NB4 (cell line): ENCODE results near the gene PCGF3.
A peak's percentile ranks its signal among the peaks of the same experiment; 100 is the strongest.
"Not testable (repeated sequence)": the region's sequence is repeated elsewhere in the genome, so short reads cannot be mapped to it uniquely, and the experiment has no call there.

ENCODE experiments used
- DNase-seq: peaks from one replicate; pipeline ENCODE4 v3.0.0; 2010; ENCODE audit warnings: low read depth
- H3K4me3 ChIP-seq: one replicate; pipeline ENCODE4 v1.5.1; 2011; ENCODE audit warnings: mild to moderate bottlenecking, low read depth, low read length, moderate library complexity
- CTCF ChIP-seq: IDR thresholded peaks from one replicate; pipeline ENCODE4 v1.5.1; 2012; ENCODE audit warnings: low read depth, low read length
- MAX ChIP-seq: IDR thresholded peaks from 2 replicates; pipeline ENCODE4 v1.6.1; 2011; ENCODE audit warnings: low read depth, low read length
- MYC ChIP-seq: IDR thresholded peaks from 2 replicates; pipeline ENCODE4 v1.6.1; 2011; ENCODE audit warnings: low read depth, low read length
- POLR2A ChIP-seq: IDR thresholded peaks from 2 replicates; pipeline ENCODE4 v1.6.1; 2011; ENCODE audit warnings: mild to moderate bottlenecking; ENCODE audit not compliant: insufficient read length; ENCODE audit errors: extremely low read depth

The PCGF3 gene

GRCh38 chr4:666822-667544 lies 38.6 kb upstream of the PCGF3 start:
- TF ChIP-seq CTCF (no peak), MAX (no peak)

GRCh38 chr4:667545-667925 lies 38.1 kb upstream of the PCGF3 start:
- no peak for DNase-seq

More at GRCh38 chr4:666822-667544, 38.6 kb upstream of the PCGF3 start:
- H3K4me3 ChIP-seq, result no peak overlapping the region
- DNase-seq, result no peak

GRCh38 chr4:668219-668618 lies 37.4 kb upstream of the PCGF3 start:
- H3K4me3 ChIP-seq, DNase-seq: not testable (repeated sequence)

More at GRCh38 chr4:667545-667925, 38.1 kb upstream of the PCGF3 start:
- TF ChIP-seq MYC (no peak), CTCF (no peak), POLR2A (no peak), MAX (no peak)
- no peak overlapping the region for H3K4me3 ChIP-seq

GRCh38 chr4:669806-670559 lies 35.6 kb upstream of the PCGF3 start:
- not testable (repeated sequence) for DNase-seq, H3K4me3 ChIP-seq

- no peak for DNase-seq
- no peak overlapping the region for H3K4me3 ChIP-seq
- no peak for TF ChIP-seq MAX
- TF ChIP-seq CTCF, result no peak
- TF ChIP-seq MYC, result no peak
- no peak for TF ChIP-seq POLR2A
Measured at GRCh38 chr4:671769-672168, 33.9 kb upstream of the PCGF3 start.

- no peak for TF ChIP-seq MAX
- no peak for TF ChIP-seq POLR2A
- no peak for TF ChIP-seq MYC
- no peak for TF ChIP-seq CTCF
- peak; percentile 58 for DNase-seq
- peak overlapping the region; percentile 84 for H3K4me3 ChIP-seq
Measured at GRCh38 chr4:673349-674091, 32.1 kb upstream of the PCGF3 start.
